GM21381 (cell line): ENCODE data around the gene HP.
A peak's percentile ranks its signal among the peaks of the same experiment; 100 is the strongest.

Experiments
- ATAC-seq: cut with Tn5 transposase; IDR thresholded peaks from one replicate; pipeline ENCODE4 v1.9.1; 2021; ENCODE audit warnings: mild to moderate bottlenecking, moderate library complexity; ENCODE audit not compliant: unreplicated experiment

Gene HP

DNA sequence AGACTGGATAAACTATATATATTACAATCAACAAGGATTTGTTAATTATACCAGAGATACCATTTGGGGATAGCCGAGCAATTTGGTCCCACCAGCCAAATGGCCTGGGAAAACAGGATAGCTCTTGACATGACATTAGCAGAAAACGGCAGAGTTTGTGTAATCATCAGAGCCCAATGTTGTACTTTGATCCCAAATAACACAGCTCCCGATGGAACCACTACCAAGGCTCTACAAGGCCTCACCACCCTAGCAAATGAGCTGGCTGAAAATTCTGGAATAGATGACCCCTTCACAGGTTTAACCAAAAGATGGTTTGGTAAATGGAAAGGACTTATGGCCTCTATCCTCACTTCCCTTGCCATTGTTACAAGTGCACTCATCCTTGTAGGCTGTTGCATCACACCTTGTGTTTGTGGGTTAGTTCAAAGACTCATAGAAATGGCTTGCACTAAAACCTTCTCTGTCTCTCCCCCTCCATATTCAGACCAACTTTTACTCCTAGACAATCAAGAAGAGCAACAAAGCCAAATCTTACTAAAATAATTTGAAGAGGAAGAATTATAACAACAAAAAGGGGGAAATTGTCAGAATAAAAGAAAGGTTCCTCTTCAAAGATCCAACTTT is 29.6 kb downstream of the HP start:
- no peak for ATAC-seq

DNA sequence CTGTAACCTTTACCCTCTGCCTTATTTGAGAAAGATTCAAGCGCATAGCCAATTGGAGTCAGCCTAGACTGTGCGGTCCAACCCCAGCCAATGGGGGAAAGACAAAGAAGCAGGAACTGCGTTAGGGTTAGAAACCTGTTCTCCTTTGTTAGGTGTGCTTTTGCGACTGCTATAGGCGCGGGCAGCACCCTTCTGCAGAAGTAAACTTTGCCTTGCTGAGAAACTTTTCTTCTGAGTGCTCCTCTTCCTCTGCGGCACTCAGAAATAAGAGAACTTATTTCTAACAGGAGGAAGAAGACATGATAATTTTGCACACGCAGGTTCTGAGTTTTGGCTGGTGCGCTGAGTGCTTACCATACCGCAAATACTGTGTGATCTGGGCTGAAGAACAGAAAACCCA is 30.1 kb downstream of the HP start:
- no peak for ATAC-seq

DNA sequence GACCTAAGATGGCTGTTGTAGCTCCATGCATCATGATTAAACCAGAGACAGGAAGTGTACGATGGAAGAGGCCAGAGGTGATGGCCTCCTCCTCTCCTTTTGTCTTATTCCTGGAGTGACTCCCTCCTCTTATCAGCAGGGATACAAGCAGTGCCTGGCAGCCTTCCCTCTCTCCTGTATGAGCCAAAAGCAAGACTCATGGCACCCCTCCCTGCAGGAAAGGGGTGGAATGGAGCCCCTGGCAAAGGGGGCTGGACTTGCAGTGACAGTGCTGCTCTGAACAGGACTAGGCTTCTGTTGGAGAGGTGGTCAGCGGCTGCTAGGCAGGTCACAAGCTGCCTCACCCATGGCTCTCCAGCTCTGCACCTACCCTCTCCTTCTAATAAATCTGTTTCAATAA is 30.7 kb downstream of the HP start:
- ATAC-seq = no peak

GRCh38 chr16:72091217-72091616 is 36.9 kb downstream of the HP start:
- ATAC-seq = no peak

DNA sequence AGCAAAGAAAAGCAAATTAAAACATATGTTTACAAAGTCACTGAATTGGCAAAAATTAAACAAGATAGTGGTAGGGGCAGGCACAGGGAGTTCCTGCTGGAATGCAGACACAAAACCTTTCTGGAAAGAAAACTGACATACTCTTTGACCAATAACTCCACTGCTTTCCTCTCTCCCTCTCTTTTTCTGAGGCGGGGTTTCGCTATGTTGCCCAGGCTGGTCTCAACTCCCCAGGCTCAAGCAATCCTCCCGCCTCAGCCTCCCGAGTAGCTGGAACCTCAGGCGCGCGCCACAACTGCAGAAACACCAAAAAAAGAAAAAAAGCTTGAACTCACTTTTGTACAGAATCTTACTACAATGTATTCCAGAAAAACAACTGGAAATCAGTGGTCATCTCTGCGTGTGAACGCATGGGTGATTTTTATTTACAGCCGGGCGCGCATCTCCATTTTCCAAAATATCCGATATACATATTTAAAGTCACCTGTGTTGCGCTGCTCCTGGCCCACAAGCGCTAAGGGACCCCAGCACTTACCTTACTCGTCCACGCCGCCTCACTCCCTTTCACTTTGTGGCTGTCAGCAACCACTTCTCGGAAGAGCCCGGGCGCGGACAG is 38.6 kb downstream of the HP start:
- ATAC-seq = no peak

GRCh38 chr16:72093448-72094265 is 39.4 kb downstream of the HP start, which contains the start of the genes DHX38 and TXNL4B:
DHX38 (plus strand) TSS chr16:72093847; CDS start chr16:72096158, 2,311 bp downstream.
TXNL4B (minus strand) TSS chr16:72093620; CDS start chr16:72090749, 2,871 bp downstream.
- ATAC-seq = peak; percentile 98

- no peak for ATAC-seq
Observed at GRCh38 chr16:72094266-72094610, 39.9 kb downstream of the HP start.

- ATAC-seq = no peak
Observed at GRCh38 chr16:72098936-72099335, 44.6 kb downstream of the HP start.

- ATAC-seq = peak; percentile 81
Observed at GRCh38 chr16:72099377-72099818, 45.1 kb downstream of the HP start.

DNA sequence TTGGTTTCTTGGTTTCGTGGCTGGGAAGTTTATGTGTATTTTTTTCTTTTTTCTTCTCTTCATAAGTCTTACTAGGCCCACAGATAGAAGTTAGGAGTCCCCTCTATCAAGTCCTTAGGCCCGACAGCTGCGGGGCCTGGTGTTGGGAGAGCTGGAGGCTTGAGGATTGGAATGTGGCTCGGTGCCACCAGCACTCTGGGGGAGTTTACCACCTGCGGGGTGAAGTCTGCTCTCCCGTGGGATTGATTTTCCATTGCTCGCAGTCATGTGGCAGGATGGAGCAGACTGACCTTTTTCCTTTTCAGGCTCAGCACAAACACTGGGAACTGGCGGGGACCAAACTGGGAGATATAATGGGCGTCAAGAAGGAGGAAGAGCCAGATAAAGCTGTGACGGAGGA is 46.9 kb downstream of the HP start:
- no peak for ATAC-seq

GRCh38 chr16:72104905-72105304 is 50.6 kb downstream of the HP start:
- ATAC-seq = no peak

DNA sequence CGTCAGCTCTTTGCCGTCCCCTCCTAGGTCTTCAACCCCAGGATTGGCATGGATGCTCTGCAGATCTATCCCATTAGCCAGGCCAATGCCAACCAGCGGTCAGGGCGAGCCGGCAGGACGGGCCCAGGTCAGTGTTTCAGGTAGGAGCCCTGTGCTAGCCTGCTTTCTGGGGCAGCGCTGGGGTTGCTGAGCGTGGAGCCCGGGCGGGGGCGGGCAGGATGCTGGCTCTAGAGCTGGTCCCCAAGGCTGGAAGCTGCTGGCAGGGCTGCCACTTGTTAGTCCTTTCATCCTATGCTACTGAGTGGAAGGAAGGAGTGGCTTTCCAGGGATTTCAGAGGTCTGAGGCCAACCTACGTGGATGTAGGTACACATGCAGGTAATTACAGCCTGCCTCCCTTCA is 51.7 kb downstream of the HP start:
- no peak for ATAC-seq

GRCh38 chr16:72107371-72107770 is 53.1 kb downstream of the HP start:
- no peak for ATAC-seq

GRCh38 chr16:72108353-72109102 is 54.2 kb downstream of the HP start:
- no peak for ATAC-seq

DNA sequence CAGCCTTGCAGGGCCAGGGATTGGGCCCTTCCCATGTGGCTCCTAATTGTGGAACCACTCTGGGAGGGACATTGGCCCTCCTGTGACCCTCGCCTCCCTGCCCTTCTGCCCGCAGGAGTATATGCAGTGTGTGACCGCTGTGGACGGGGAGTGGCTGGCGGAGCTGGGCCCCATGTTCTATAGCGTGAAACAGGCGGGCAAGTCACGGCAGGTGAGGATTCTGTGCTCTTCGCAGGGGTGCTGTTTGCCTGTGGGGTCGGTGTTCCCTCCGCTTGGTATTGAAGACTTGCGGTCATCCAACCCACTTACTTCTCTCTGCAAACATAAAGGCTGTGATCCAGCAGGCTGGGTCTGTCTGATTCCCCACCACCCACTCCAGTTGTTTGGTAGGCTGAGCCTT is 55.0 kb downstream of the HP start:
- ATAC-seq = no peak

- no peak for ATAC-seq
Observed at GRCh38 chr16:72109966-72110530, 55.7 kb downstream of the HP start.
